ENCODE measurements around the gene RAB5IF. TPM values are rescaled to one million over a fixed set of nuclear protein-coding genes. Genes with fewer than 3 reads are reported as not detected.
A peak's percentile ranks its signal among the peaks of the same experiment; 100 is the strongest.
"Not testable (repeated sequence)": the region's sequence is repeated elsewhere in the genome, so short reads cannot be mapped to it uniquely, and the experiment has no call there.

Gene RAB5IF
- total RNA-seq, 1 donor from 2014 or later: 53.4 TPM

DNA sequence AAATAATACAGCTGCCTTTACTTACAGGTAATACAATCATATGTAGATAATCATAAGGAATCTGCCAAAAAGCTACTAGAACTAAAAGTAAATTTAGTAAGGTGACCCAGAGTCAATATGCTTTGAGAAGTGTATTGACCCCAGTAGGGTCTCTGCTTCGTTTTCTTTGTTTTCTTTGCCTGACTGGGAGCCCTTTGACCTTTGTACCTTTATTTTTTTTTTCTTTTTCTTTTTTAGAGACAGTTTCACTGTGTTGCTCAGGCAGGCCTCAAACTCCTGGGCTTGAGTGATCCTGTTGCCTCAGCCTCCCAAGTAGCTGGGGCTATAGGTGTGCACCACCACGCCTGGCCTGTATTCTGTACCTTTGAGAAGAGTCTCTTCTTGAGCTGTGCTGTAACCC, 17.9 kb downstream of the RAB5IF start:
- ATAC-seq (no peak), DNase-seq (no peak)
- intact Hi-C loops (cut with micrococcal nuclease): no loop called here

DNA sequence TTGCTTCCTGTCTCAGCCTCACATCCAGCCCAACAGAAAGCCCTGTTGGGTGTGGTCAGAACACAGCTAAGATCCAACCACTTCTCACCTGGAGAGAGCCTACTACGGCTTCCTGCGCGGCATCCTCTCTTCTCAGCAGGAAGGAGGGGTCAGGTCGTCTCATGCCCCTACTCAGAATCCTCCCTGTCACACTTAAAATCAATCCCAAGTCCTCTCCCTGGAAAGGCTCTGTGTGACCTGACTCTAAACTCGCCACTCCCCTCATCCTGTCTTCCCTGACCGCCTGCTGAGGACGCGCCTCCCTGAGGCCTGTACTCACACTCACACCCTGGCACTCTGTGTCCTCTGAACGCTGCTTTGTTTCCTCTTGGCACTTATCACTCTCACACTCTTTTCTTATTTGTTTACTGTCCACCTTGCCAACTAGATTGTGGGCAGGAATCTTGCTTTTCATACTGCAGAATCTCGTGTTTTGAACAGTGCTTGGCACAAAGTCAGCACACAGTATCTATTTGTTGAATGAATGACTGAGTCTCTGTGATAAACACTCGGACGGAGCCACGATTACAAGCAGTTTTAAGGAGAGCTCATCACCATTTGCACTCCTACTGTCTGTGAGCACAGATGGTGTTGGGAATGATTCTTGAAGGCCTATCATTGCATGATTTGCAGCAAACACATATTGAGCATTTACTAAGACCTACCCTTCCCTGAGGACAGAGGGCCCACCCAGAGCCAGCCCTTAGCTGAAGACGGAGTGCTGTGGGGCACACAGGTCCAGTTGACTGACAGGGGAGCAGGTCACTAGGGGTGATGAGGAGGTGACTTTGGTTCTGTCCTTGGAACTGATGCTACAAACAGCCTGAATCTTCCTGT, 18.7 kb downstream of the RAB5IF start:
- ATAC-seq: peak; percentile 92
- intact Hi-C loops (cut with micrococcal nuclease): no loop called here
- DNase-seq: peak; percentile 36

DNA sequence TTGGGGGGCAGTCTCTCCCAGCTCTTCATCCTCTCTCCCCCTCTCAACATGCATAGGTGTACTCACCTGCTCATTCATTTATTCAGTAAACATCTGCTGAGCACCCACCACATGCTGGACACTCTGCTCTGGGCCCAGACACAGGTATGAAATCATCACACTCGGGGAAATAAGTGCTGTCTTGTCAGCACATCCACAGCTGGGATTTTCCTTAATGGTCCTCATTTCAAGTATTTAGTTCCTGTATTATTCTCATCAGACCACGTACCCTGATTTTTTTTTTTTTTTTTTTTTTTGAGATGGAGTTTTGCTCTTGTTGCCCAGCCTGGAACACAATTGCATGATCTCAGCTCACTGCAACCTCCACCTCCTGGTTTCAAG, 19.4 kb downstream of the RAB5IF start:
- intact Hi-C loops (cut with micrococcal nuclease): no loop called here
- DNase-seq (no peak), ATAC-seq (no peak)

DNA sequence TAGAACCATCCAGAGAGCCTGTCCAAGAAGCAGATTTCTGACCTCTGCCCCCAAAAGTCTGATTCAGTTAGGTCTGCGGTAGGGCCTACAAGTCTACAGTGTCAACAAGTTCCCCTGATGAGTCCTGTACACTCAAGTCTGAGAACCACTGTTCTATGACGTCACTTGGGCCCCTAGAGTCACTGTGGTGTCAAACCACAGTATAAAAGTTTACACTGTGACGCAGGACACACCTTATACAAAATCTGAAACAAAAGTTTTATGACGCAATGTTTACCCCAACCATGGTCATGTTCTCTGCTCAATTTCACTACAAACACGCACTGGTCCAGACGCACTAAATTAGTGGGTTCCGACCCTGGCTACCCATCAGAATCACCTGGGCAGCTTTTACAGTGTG, 22.5 kb downstream of the RAB5IF start:
- no peak for ATAC-seq
- DNase-seq: no peak
- intact Hi-C loops (cut with micrococcal nuclease): no loop called here

DNA sequence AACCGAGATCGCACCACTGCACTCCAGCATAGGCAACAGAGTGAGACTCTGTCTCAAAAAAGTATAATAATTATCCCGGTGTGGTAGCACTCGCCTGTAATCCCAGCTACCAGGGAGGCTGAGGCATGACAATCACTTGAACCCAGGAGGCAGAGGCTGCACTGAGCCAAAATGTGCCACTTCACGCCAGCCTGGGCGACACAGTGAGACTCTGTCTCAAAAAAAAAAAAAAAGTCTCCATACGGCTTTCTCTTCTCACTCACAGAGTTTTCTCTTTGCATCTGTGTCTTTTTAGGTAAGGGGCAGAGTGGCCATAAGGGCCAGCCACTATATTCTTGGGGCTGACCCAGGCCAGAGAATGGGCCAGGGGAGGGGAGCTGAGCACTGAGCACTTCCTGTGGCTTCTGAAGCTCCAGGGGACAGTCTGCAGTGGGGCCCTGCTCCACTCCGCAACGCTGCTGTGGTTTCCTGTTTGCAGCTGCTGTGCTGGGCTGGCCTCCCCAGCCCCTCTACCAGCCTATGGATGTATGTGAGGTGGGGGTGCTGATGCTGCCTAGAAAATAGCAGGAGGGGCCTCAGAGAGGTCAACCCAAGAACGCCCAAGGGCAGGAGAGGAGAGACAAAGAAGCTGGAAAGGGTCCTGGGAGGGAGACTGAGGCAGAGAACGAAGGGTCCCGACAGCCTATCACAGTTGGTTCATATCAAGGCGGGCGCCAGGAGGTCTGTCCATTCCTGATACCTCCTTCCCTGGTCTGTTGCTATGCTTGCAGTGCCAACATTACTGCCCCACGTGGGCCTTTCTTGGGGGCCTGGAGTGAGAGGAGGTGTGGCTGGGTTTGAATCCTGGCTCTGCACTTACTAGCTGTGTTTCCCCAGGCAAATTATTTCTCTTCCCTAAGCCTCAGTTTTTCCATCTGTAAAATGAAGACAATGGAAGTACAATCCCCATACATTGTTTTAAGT, 24.4 kb downstream of the RAB5IF start:
- no peak for ATAC-seq
- intact Hi-C loops (cut with micrococcal nuclease): no loop called here
- peak; percentile 35 for DNase-seq

DNA sequence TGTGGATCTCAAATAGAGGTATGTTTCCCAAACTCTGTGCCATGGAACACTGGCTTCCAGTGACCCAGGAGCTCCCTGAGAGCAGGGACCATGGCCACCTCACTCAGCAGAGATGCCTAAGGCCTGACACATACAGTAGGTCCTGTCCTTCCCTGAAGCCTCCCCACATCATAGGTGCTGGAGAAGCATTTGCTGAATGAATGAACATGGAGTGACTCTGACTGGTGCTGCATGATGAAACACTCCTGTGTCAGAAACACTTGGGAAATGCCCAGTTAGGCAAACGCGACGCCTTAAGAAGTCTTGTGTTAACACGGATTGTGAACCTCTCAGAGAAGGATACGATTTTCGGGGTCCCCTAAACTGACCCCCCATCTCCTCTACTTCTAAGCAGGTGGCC, 26.1 kb downstream of the RAB5IF start:
- intact Hi-C loops (cut with micrococcal nuclease): no loop called here
- ATAC-seq (no peak), DNase-seq (no peak)

DNA sequence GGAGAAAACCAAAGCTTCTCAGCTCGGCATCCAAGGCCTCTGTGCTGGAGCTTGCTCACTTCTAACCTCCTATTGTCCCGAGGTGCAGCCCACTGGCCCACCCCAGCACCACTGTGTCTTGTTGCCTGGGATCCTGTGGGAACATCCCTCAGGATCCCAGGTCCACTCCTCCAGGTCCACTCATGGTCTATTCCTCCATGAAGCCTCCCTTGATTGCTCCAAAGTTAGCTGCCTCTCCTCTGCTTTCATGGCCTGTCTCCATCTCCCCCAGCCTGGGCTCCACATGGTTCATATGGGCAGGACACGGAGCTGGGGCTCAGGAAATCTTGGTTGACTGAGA, 26.5 kb downstream of the RAB5IF start:
- DNase-seq (no peak), ATAC-seq (no peak)
- intact Hi-C loops (cut with micrococcal nuclease): no loop called here

DNA sequence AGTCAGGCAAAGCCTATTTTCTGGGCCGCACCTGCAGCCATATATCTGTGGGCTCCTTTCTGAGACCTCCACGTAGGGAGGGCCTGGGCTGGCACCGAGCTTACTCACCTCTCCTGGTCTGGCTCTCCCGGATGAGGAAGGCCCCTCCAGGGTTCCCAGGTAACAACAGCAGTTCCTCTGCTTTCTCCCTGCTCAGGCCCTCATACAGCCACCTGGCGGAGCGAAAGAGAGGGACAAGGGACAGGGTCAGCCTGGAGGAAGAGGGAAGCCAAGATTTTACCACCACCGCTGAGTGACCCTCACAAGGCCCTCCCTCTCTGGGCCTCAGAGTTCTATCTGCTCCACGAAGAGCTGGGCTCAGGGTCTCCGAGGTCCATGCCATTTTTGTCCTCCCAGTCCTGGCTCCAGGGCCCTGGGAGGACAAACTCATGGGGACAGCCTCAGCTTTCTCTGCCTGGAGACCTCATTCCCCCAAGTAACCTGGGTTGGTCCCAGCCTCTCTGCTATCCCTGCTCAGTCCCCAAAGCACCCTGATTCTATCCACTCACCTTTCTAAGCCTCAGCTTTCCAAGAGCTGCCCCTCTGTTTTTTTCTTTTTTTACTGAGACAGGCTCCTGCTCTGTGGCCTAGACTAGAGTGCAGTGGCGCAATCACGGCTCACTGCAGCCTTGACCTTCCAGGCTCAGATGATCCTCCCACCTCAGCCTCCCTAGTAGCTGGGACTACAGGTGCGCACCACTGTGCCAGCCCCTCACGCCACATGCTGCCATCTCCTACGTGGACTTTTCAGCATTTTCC, 27.1 kb downstream of the RAB5IF start:
- DNase-seq (no peak), ATAC-seq (no peak)
- intact Hi-C loops (cut with micrococcal nuclease): no loop called here

DNA sequence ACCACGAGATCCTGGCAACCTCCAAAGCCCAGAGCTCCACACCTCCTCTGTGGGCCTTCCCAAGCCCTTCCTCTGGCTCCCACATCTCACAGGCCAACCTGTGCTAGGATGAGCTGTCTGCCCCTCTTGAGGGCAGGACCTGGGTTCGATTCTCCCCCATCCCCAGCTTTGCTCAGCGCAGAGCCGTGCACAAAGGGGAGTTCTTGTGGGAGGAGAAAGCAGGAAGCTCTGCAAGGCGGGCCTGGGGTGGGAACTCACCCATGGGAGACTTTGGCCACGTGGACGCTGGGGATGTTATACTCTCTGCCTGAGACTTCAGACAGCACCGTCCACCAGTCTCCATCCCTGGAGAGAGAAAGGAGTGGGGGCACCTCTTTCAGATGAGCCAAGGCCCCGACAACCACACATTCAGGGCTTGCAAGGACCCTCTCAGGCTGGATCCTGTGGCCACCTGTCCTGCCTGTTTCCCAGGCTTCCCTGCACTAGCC, 27.8 kb downstream of the RAB5IF start:
- intact Hi-C loops (cut with micrococcal nuclease): no loop called here
- ATAC-seq: no peak
- no peak for DNase-seq

DNA sequence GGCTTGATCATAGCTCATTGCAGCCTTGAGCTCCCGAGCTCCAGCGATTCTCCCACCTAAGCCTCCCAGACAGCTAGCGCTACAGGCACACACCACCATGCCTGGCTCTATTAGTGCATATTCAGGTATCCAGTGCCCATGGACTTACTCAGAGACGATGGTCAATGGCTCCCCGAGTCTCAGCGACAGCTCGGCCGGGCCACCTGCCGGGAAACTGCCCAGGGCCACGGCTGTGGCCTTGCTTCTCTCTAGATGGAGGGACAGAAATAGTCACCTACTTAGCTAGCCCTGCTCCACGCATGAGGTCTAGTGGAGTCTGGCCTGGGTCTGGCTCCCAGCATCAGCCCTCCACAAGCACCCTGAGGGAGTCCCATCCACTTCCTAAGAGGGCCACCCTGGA, 28.8 kb downstream of the RAB5IF start:
- ATAC-seq: no peak
- intact Hi-C loops (cut with micrococcal nuclease): no loop called here
- DNase-seq: no peak

DNA sequence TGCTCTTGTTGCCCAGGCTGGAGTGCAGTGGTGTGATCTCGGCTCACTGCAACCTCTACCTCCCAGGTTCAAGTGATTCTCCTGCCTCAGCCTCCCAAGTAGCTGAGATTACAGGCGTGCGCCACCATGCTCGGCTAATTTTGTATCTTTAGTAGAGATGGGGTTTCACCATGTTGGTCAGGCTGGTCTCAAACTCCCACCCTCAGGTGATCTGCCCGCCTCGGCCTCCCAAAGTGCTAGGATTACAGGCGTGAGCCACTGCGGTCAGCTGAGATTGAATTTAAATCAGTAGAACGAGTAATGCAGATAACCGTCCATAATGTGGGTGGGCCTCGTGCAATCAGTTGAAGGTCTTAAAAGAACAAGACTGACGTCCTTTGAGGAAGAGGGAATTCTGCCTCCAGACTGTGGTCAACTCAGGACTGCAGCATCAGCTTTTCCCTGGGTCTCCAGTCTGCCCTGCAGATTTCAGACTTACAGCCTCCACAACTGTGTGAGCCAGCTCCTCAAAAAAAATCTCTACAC, 33.4 kb downstream of the RAB5IF start:
- intact Hi-C loops (cut with micrococcal nuclease); ATAC-seq; DNase-seq: not testable (repeated sequence)

DNA sequence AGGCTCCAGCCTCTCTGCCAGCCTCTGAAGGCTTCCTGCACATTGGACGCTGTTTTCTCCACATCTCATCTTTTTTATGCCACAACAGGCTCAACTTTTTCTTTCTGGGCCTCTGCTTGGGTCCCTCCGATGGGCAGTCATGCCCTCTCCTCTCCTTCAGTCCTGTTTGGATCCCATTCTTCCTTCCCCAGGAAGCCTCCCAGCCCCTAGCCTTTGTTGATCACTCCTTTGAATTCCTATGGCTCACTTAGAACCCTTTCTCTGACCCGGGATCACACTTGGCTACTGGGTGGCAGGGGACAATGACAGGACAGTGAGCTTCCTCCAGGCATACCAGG, 35.9 kb downstream of the RAB5IF start:
- no peak for ATAC-seq
- DNase-seq: no peak
- intact Hi-C loops (cut with micrococcal nuclease): no loop called here

DNA sequence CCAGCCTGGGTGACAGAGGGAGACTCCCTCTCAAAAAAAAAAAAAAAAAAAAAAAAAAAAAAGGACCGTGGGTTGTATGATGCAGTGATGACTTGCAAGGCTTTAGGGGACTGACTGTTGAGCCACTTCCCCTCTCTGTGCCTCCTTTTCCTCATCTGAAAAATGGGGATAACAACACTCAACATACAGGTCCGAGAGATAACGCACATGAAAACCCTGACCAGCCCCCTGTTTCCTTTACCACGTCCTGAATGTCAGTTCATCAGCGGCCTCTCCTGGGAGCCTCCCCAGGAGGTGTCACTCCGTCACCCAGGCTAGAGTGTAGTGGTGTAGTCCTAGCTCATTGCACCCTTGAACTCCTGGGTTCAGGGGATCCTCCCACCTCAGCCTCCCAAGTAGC, 36.6 kb downstream of the RAB5IF start:
- intact Hi-C loops (cut with micrococcal nuclease): no loop called here
- DNase-seq (no peak), ATAC-seq (no peak)

DNA sequence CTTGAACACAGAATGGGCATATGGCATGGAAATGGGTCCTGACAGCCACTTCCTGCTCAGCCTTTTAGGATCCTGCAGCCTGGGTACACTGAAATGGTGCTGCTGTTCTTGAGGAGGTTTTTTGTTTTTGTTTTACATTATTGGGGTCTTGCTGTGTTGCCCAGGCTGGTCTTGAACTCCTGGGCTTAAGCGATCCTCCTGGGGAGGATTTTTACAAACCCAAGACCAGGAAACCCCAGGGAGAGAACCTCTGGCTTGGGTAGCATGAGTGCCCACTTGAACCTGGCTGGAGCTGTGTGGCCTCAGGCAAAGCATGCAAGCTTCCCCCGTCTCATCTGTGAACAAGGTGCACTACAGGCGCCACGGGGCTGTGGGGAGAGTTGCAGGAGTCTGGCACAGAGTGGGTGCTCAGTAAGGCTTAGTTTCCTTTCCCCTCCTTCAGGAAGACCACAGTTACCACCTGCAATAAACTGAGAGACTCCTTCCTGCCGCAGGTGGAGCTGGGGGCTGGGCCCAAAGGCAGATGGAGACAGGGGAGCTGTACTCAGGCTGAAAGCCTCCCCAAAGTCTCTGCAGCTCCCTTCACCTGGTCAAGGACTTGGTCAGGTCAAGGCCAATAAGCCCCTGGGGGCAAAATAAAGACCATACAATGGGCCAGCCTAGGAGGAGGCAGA, 38.6 kb downstream of the RAB5IF start:
- no peak for ATAC-seq

DNA sequence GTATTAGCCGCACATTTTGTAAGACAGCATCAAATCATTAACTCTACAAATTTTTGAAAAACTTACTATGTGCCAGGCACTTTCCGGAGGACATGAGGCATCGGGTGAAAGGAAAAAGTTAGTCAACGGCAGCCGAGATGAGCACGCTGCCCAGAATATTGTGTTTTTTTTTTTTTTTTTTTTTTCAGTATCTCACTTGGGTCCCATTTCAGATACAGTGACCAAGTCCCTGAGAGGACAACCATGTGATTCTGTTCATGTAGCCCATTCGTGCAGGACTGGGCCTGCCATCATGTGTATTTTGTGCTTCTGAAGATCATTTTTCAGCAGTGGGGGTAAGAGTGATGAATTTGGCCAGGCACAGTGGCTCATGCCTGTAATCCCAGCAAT, 39.1 kb downstream of the RAB5IF start:
- intact Hi-C loops (cut with micrococcal nuclease): no loop called here
- ATAC-seq: no peak
- DNase-seq: no peak

More for the DNA sequence above, 38.6 kb downstream of the RAB5IF start:
- DNase-seq: no peak
- intact Hi-C loops (cut with micrococcal nuclease): no loop called here

DNA sequence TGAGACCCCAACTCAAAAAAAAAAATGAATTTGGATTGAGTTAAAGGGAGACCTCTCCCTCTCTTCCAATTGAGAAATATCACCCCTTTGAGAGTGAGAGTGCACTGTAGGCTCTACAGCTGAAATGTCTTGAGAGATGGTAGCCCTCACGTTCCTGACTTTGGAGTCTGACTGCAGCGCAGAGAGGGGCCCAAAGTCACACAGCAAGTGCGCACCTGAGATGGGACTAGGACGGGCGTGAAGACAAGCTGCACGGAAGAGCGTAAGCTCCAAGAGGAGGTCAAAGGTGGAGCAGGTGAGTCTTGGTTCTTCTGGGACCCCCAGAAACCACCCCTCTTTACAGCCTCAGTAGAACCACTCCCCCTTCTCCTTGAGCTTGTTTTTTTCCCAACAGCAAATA, 39.8 kb downstream of the RAB5IF start:
- no peak for ATAC-seq
- DNase-seq: no peak
- intact Hi-C loops (cut with micrococcal nuclease): no loop called here

DNA sequence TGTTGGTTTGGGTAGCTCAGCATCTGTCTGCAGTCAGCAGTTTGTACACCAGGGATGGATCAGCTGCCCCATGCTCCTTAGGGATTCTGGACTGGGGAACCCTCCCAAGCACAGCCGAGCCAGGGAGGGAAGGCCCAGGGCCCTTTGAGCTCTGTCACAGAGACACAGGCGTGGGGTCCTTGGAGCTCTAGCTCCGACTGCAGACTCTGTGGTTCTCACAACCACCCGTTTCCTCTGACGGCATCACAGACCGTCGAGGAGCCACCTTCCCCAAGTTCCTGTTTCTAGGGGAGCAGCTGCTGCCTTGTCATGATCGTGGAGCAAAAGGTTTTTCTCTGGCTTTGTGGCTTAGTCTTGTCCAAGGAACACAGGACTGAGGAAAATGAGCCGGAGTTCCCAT, 40.4 kb downstream of the RAB5IF start, which contains the start of gene SLA2:
TSS of gene SLA2 (minus strand) at position 199 of the 400 bp plus-strand sequence. CDS start 4,861 bp downstream, outside the sequence.
- no peak for ATAC-seq
- intact Hi-C loops (cut with micrococcal nuclease): no loop called here
- no peak for DNase-seq

DNA sequence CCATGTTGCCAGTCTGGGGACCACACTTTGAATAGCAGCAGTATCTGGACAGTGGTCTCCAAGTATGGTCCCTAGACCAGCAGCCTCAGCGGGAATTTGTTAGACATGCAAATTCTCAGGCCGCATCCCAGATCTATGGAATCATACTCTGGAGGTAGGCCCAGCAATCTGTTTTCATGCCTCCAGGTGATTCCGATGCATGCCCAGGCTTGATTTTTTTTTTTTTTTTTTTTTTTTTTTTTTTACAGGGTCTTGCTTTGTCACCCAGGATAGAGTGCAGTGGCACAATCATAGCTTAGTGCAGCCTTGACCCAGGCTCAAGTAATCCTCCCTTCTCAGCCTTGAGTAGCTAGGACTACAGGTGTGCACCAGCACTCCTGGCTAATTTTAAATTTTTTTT, 41.1 kb downstream of the RAB5IF start:
- DNase-seq: no peak
- no peak for ATAC-seq
- intact Hi-C loops (cut with micrococcal nuclease): no loop called here
